ENCODE data around the gene CCDC3. TPM values are rescaled to one million over a fixed set of nuclear protein-coding genes. Genes with fewer than 3 reads are reported as not detected.

CCDC3 gene
- total RNA-seq, 2 donors from 2014 or later, result 17.6 to 41.8 TPM

- no peak for TF ChIP-seq POLR2AphosphoS5 (IDR thresholded peaks at IDR 0.05)
- no peak for TF ChIP-seq CTCF (IDR thresholded peaks at IDR 0.05)
- Histone ChIP-seq H3K27ac (no peak overlapping the region), H3K27me3 (replicated peaks; ENCODE audit: insufficient read depth) (no peaks in the 10 kb centered on the region), H3K9me3 (no peaks in the 10 kb centered on the region), H3K4me3 (no peak overlapping the region), H3K36me3 (no peaks in the 10 kb centered on the region), H3K4me1 (replicated peaks) (no peaks in the 10 kb centered on the region)
- DNase-seq (ENCODE audit: low spot score), result no peak
- intact Hi-C loops (cut with DNase I), result no loop called here
These were observed 1.5 kb upstream of the CCDC3 start for GRCh38 chr10:13003004-13003403.

DNA sequence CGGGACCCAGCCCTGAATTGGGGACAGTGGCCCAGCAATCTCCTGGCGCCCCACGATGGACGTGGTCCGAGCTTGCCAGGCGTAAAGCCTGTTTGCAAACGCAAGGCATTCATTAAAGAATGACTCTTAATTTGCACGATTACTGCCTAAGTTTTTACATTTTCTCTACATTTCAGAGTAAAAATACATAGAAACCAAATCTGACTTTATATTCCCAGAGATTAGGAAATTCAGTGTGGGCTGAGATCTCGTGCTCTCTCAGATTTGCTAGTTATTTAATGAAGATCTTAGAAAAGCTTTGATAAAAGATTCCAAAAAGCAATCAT is 337 bp upstream of the CCDC3 start:
- Histone ChIP-seq H3K9me3 (no peaks in the 10 kb centered on the region), H3K27me3 (replicated peaks; ENCODE audit: insufficient read depth) (no peaks in the 10 kb centered on the region), H3K27ac (no peak overlapping the region), H3K4me3 (peak overlapping the region; percentile 25 to 41), H3K36me3 (no peaks in the 10 kb centered on the region), H3K4me1 (replicated peaks) (no peaks in the 10 kb centered on the region)
- intact Hi-C loops (cut with DNase I), result no loop called here
- TF ChIP-seq POLR2A (IDR thresholded peaks at IDR 0.05) (no peak), CTCF (IDR thresholded peaks at IDR 0.05) (no peak), POLR2AphosphoS5 (IDR thresholded peaks at IDR 0.05) (no peak)
- WGBS, result 4% methylated on average over 9 of the region's 9 CpGs
- DNase-seq (ENCODE audit: low spot score), result no peak

GRCh38 chr10:13000431-13000830 is 1.1 kb downstream of the CCDC3 start:
- H3K27ac ChIP-seq, result no peak overlapping the region
- no peaks in the 10 kb centered on the region for H3K9me3 ChIP-seq
- 69% methylated on average over 4 of the region's 4 CpGs for WGBS
- H3K4me1 ChIP-seq (replicated peaks), result no peaks in the 10 kb centered on the region
- no peak for DNase-seq (ENCODE audit: low spot score)
- TF ChIP-seq POLR2A (IDR thresholded peaks at IDR 0.05) (no peak), POLR2AphosphoS5 (IDR thresholded peaks at IDR 0.05) (no peak)
- H3K27me3 ChIP-seq (replicated peaks; ENCODE audit: insufficient read depth), result no peaks in the 10 kb centered on the region
- H3K4me3 ChIP-seq, result no peak overlapping the region
- H3K36me3 ChIP-seq, result no peaks in the 10 kb centered on the region
- intact Hi-C loops (cut with DNase I), result no loop called here

GRCh38 chr10:12999849-13000248 is 1.7 kb downstream of the CCDC3 start:
- intact Hi-C loops (cut with DNase I), result no loop called here
- no peaks in the 10 kb centered on the region for H3K36me3 ChIP-seq
- no peak overlapping the region for H3K27ac ChIP-seq
- no peaks in the 10 kb centered on the region for H3K4me1 ChIP-seq (replicated peaks)
- no peaks in the 10 kb centered on the region for H3K9me3 ChIP-seq
- H3K27me3 ChIP-seq (replicated peaks; ENCODE audit: insufficient read depth), result no peaks in the 10 kb centered on the region
- H3K4me3 ChIP-seq, result no peak overlapping the region
- WGBS, result 83% methylated on average over 6 of the region's 6 CpGs
- TF ChIP-seq POLR2A (IDR thresholded peaks at IDR 0.05), result no peak
- no peak for TF ChIP-seq POLR2AphosphoS5 (IDR thresholded peaks at IDR 0.05)
- TF ChIP-seq CTCF (IDR thresholded peaks at IDR 0.05), result no peak
- no peak for DNase-seq (ENCODE audit: low spot score)

DNA sequence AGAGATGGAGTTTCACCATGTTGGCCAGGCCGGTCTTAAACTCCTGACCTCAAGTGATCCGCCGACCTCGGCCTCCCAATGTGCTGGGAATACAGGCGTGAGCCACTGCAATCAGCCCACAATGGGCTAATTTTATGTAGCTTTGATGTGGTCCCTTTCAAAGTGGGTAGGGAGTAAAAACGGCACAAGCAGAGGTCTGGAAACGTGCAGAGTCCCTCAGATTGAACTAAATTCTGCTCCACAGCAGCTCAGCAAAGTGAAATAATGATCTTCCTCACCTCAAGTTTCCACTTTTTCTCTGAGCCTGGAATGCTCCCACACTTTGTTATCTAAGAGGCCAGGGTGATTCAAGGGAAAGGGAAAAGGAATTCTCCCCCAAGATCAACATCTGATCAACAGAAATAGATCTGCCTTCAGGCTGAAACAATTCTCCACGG is 6.1 kb downstream of the CCDC3 start:
- Histone ChIP-seq H3K4me3 (no peak overlapping the region), H3K9me3 (no peaks in the 10 kb centered on the region), H3K27me3 (replicated peaks; ENCODE audit: insufficient read depth) (no peaks in the 10 kb centered on the region), H3K36me3 (no peaks in the 10 kb centered on the region), H3K4me1 (replicated peaks) (peaks cover 5% of the 10 kb centered on the region), H3K27ac (no peak overlapping the region)
- intact Hi-C loops (cut with DNase I), result no loop called here
- TF ChIP-seq POLR2AphosphoS5 (IDR thresholded peaks at IDR 0.05), result no peak
- no peak for TF ChIP-seq POLR2A (IDR thresholded peaks at IDR 0.05)
- no peak for TF ChIP-seq CTCF (IDR thresholded peaks at IDR 0.05)
- no peak for DNase-seq (ENCODE audit: low spot score)
- WGBS, result 62% methylated on average over 8 of the region's 8 CpGs
